ENCODE results near the gene CD101.

The CD101 gene

GRCh38 chr1:117022114-117022513, 20.6 kb downstream of the CD101 start:
- H3K36me3 ChIP-seq (ENCODE audit: insufficient read depth, low read length), result no peaks in the 10 kb centered on the region
- H3K79me2 ChIP-seq (ENCODE audit: insufficient read depth, low read length), result no peaks in the 10 kb centered on the region
- ATAC-seq (ENCODE audit: insufficient read depth, low read depth) (no peak), DNase-seq (no peak)
- H3K9ac ChIP-seq (ENCODE audit: low read depth, low read length), result no peak overlapping the region
- no peaks in the 10 kb centered on the region for H3K9me3 ChIP-seq (ENCODE audit: insufficient read depth, low read length, severe bottlenecking)
- TF ChIP-seq CTCF (IDR thresholded peaks at IDR 0.05; ENCODE audit: borderline replicate concordance, extremely low read depth, low read length, poor library complexity, severe bottlenecking) (no peak), EZH2 (IDR thresholded peaks at IDR 0.05; ENCODE audit: borderline replicate concordance, low read depth, low read length, severe bottlenecking) (no peak)
- H3K27me3 ChIP-seq (ENCODE audit: insufficient read depth, low read length, poor library complexity), result no peaks in the 10 kb centered on the region
- H3K4me3 ChIP-seq (ENCODE audit: low read depth in 1 of 2, low read length in 2 of 2), result no peak overlapping the region
- H3K4me1 ChIP-seq (ENCODE audit: insufficient read depth, low read length), result no peaks in the 10 kb centered on the region
- no peak overlapping the region for H3K27ac ChIP-seq (ENCODE audit: low read length)
- no peak overlapping the region for H2AFZ ChIP-seq (ENCODE audit: low read depth, low read length)
- no peaks in the 10 kb centered on the region for H4K20me1 ChIP-seq (ENCODE audit: insufficient read depth, low read length)
- H3K4me2 ChIP-seq (ENCODE audit: insufficient read depth, low read length), result no peak overlapping the region

- Histone ChIP-seq H2AFZ (ENCODE audit: low read depth, low read length) (no peak overlapping the region), H3K27ac (ENCODE audit: low read length) (no peak overlapping the region), H3K36me3 (ENCODE audit: insufficient read depth, low read length) (no peaks in the 10 kb centered on the region), H3K4me1 (ENCODE audit: insufficient read depth, low read length) (no peaks in the 10 kb centered on the region), H3K4me3 (ENCODE audit: low read depth in 1 of 2, low read length in 2 of 2) (no peak overlapping the region), H3K9me3 (ENCODE audit: insufficient read depth, low read length, severe bottlenecking) (no peaks in the 10 kb centered on the region), H3K27me3 (ENCODE audit: insufficient read depth, low read length, poor library complexity) (no peaks in the 10 kb centered on the region), H3K79me2 (ENCODE audit: insufficient read depth, low read length) (no peaks in the 10 kb centered on the region), H3K9ac (ENCODE audit: low read depth, low read length) (no peak overlapping the region), H4K20me1 (ENCODE audit: insufficient read depth, low read length) (no peaks in the 10 kb centered on the region), H3K4me2 (ENCODE audit: insufficient read depth, low read length) (no peak overlapping the region)
- no peak for TF ChIP-seq CTCF (IDR thresholded peaks at IDR 0.05; ENCODE audit: borderline replicate concordance, extremely low read depth, low read length, poor library complexity, severe bottlenecking)
- no peak for TF ChIP-seq EZH2 (IDR thresholded peaks at IDR 0.05; ENCODE audit: borderline replicate concordance, low read depth, low read length, severe bottlenecking)
- no peak for DNase-seq
- no peak for ATAC-seq (ENCODE audit: insufficient read depth, low read depth)
Measured at GRCh38 chr1:117025568-117025967, 24.0 kb downstream of the CD101 start.

DNA sequence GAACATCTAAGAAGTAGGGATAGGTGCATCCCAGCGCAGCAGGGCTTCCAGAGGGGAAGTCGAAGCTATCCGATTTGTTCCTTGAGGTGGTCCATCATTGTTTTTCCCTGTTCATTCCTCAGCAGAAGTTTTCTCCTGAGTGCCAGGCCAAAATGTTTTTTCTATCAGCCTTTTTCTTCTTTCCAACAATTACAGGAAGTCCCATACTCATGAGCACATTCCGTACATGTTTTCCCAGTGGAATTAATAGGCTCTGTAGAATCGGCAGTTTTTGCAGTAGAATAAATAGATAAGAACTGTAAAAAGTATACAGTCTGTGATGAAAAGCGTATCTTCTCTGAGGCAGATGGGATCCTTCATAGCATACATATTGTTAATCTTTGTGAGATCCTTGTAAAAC, 24.8 kb downstream of the CD101 start:
- Histone ChIP-seq H3K27ac (ENCODE audit: low read length) (no peak overlapping the region), H3K4me2 (ENCODE audit: insufficient read depth, low read length) (no peak overlapping the region), H3K9ac (ENCODE audit: low read depth, low read length) (no peak overlapping the region), H3K4me3 (ENCODE audit: low read depth in 1 of 2, low read length in 2 of 2) (no peak overlapping the region), H3K36me3 (ENCODE audit: insufficient read depth, low read length) (no peaks in the 10 kb centered on the region), H3K4me1 (ENCODE audit: insufficient read depth, low read length) (no peaks in the 10 kb centered on the region), H4K20me1 (ENCODE audit: insufficient read depth, low read length) (no peaks in the 10 kb centered on the region), H3K9me3 (ENCODE audit: insufficient read depth, low read length, severe bottlenecking) (no peaks in the 10 kb centered on the region), H3K79me2 (ENCODE audit: insufficient read depth, low read length) (no peaks in the 10 kb centered on the region), H3K27me3 (ENCODE audit: insufficient read depth, low read length, poor library complexity) (no peaks in the 10 kb centered on the region), H2AFZ (ENCODE audit: low read depth, low read length) (no peak overlapping the region)
- no peak for TF ChIP-seq CTCF (IDR thresholded peaks at IDR 0.05; ENCODE audit: borderline replicate concordance, extremely low read depth, low read length, poor library complexity, severe bottlenecking)
- no peak for TF ChIP-seq EZH2 (IDR thresholded peaks at IDR 0.05; ENCODE audit: borderline replicate concordance, low read depth, low read length, severe bottlenecking)
- DNase-seq (no peak), ATAC-seq (ENCODE audit: insufficient read depth, low read depth) (no peak)

GRCh38 chr1:117029685-117030084, 28.1 kb downstream of the CD101 start:
- H3K9ac ChIP-seq (ENCODE audit: low read depth, low read length), result no peak overlapping the region
- H3K36me3 ChIP-seq (ENCODE audit: insufficient read depth, low read length), result no peaks in the 10 kb centered on the region
- TF ChIP-seq CTCF (IDR thresholded peaks at IDR 0.05; ENCODE audit: borderline replicate concordance, extremely low read depth, low read length, poor library complexity, severe bottlenecking) (no peak), EZH2 (IDR thresholded peaks at IDR 0.05; ENCODE audit: borderline replicate concordance, low read depth, low read length, severe bottlenecking) (no peak)
- ATAC-seq (ENCODE audit: insufficient read depth, low read depth) (no peak), DNase-seq (no peak)
- no peaks in the 10 kb centered on the region for H3K4me1 ChIP-seq (ENCODE audit: insufficient read depth, low read length)
- H3K27me3 ChIP-seq (ENCODE audit: insufficient read depth, low read length, poor library complexity), result no peaks in the 10 kb centered on the region
- no peak overlapping the region for H3K4me2 ChIP-seq (ENCODE audit: insufficient read depth, low read length)
- H4K20me1 ChIP-seq (ENCODE audit: insufficient read depth, low read length), result no peaks in the 10 kb centered on the region
- H3K27ac ChIP-seq (ENCODE audit: low read length), result no peak overlapping the region
- no peaks in the 10 kb centered on the region for H3K9me3 ChIP-seq (ENCODE audit: insufficient read depth, low read length, severe bottlenecking)
- H3K4me3 ChIP-seq (ENCODE audit: low read depth in 1 of 2, low read length in 2 of 2), result no peak overlapping the region
- no peaks in the 10 kb centered on the region for H3K79me2 ChIP-seq (ENCODE audit: insufficient read depth, low read length)
- no peak overlapping the region for H2AFZ ChIP-seq (ENCODE audit: low read depth, low read length)

Data from DND-41 (cell line).